Pons (tissue), 1 donor: ENCODE data around the gene CREBBP.

Source experiments
- DNase-seq: peaks from one replicate; pipeline ENCODE4 v3.0.0-alpha.2; 2016; ENCODE audit warnings: low spot score

CREBBP gene

DNA sequence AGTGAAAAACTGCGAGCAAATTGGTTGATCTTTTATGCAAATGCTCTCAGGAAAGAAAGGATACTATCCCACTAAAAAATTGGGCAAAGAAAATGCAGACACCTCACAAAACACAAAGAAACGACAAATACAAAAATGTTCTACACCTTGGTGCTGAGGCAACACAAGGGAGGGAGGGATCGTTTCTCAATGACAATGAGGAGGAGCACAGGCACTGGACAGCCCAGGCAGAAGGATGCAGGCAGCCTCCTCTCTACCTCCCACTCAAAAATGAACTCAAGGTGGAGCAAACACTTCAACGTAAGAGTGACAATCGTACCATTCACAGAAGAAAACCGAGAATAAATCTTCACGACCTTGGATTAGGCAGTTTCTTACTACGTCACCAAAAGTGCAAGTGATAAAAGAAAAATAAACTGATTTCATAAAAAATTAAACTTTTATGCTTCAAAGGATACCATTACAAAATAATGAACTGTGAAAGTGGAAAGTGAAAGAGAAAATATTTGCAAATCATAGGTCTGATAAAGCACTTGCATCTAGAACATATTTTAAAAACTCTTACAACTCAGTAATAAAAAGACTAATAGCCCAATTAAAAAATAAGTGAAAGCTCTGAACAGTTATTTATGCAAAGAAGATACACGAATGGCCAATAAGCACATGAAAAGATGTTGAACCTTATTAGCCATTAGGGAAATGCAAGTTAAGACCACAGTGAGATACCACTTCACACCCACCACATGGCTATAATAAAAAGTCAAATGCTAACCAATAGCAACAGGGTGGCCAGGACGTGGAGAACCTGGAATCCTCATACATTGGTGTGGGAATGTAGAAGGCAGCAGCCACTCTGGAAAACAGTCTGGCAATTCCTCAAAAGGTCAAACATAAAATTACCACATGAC is 82.4 kb downstream of the CREBBP start:
- DNase-seq = no peak

DNA sequence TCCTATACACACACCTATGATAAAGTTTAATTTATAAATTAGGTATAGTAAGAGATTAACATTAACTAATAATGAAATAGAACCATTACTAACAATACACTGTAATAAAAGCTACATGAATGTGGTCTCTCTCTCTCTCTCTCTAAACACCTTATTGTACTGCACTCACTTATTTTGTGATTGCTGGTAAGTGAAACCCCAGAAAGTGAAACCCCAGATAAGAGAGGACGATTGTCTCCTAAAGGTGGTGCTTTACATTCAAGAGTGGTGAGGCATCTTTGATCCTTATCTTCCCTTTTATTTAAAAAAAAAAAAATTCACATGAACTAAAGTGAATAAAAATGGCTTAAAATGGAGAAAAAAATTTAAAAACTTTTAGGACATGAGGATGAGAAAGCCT is 83.0 kb downstream of the CREBBP start:
- no peak for DNase-seq

DNA sequence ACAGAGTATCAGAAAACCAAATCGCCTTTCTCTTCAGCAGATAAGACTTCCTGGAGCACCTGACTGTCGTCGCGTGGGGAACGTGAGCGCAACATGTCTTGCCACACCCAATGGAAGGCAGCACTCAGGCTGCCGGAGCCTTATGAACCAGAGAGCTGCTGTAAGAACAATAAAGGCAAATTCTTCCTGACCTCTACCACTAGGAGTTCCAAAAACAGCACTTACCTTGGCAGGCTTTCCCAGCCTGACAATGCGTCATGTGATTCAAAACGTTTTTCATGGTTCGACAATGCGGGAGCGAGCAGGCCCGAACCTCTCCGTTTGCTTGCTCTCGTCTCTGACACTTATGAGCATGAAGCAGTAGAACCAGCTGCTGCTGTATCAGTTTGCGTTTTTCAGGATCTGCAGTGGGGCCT is 87.3 kb downstream of the CREBBP start:
- DNase-seq = peak; percentile 40

DNA sequence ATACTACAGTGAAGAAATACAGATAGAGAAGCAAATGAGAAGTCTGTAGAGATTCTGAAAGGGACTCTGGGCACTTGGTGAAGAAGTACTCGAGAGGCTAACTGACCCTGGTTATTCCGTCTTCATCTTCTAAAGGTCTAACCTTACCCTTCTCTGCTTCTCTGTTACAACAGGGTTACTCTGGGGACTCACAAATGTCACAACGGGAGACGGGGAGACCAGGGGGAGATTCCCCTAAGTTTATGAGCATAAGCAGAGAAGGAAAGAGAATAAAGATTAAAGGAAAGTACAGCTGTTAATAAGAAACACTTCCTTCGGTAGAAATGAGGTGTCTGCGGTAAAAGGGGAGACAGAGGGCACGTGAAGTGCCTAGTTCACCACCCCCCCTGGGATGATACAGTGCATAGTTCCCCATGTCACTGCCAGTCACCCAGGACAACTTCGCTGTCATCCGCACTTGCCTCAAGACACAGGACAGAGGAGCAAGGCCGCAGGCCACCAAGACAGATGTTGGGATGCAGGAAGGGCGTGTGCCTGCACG is 88.0 kb downstream of the CREBBP start:
- no peak for DNase-seq

DNA sequence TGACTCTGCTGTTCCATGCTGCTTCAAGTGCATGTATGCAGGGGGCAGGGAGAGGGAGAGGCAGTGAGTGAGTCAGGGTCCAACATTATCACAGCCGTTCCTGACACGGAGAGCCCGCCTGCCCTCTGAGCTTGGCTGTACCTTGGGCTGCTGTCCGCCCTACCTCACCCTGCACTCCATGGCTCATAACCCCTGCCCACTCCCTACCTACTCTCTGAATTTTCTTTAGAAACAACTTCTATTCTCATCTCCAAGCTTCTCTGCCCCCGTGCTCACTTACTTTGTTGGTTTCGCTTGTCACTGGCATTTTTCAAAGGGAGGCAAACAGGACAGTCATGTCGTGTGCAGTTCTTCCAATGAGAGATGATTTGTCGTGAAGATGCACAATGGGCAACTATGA is 88.8 kb downstream of the CREBBP start:
- no peak for DNase-seq

DNA sequence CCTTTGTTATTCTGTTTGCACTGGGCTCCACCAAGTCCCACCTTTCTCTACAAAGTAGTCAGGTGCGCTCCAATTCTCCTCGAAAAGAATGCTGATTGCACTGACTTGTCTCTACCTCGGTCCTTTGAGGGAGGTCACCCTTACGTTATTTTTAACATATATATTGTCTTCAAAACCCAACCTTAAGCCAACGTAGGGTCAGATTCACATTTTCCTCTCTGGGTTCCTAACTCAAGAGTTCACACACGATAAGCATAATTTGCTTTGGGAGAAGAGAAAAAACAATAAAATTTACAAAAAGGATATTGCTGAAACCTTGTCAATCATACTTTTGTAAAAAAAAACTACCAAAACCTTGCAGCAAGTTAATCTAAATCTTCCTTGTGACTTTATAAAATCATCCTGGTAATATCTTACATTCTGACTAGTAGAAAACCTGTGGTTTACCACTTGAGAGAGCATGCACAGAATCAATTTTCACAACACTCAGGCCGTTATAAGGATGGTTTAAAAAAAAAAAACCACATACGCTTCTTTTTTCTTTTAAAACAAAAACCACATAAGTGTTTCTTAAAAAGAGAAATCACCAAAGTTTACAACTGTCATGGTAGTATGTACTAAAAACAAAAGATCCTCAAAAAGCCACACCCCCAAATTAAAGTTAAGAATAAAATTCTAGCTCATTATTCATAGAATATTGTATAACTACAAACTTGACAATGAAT is 91.0 kb downstream of the CREBBP start:
- DNase-seq = no peak

DNA sequence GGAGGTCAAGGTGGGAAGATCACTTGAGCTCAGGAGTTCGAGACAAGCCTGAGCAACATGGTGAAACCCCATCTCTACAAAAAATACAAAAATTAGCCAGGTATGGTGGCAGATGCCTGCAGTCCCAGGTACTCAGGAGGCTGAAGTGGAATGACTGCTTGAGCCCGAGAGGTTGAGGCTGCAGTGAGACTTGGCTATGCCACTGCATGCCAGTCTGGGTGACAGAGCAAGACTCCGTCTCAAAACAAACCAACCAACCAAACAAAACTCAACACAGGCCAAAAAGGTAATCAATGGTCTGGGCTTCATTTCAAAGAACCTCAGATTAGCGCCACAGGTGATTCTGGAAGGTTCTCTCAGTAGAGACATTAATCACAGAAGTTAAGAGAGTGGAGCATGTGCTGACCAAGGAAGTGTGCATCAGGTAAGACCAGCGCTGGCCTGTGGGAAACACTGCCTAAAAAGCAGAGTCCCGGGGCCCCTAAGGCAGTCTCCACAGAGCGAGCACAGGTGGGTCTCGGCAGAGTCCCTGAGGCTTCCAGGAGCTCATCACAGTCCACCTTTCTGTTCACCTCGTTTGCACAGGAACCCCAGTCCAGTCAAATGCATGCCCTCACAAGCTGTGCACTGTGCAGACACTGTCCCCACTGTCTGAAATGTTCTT is 91.7 kb downstream of the CREBBP start:
- DNase-seq = no peak

DNA sequence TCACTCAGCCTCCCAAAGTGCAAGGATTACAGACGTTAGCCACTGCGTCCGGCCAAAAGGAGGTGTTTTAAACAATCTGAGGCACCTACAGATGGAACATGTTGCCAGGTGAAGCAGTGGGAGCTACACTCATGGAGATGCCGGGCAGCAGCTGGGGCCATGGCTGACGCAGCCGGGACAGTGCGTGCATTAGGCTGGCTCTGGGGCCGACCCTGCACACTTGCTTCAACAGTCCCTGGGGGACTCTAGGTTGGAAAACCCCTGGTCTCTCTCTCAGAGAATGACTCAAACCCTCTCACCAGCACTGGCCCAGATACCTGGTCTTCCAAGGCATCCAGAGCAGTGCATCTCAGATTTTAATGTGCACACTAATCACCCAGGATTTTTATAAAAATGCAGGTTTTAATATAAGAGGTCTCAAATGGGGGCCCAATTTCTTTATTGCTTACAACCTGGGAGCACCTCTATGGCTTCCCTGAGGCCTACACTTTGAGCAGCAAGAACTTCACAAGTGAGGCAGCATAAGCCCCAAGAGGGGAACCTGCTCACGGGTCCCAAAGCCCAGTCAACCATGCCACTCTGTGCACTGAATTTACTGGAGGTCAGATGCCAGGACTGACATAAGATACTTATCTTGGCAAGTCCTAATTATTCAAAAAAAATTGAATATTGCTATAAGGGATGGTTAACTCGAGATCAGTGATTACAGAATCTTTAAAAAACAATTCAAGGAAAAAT is 92.4 kb downstream of the CREBBP start:
- no peak for DNase-seq

DNA sequence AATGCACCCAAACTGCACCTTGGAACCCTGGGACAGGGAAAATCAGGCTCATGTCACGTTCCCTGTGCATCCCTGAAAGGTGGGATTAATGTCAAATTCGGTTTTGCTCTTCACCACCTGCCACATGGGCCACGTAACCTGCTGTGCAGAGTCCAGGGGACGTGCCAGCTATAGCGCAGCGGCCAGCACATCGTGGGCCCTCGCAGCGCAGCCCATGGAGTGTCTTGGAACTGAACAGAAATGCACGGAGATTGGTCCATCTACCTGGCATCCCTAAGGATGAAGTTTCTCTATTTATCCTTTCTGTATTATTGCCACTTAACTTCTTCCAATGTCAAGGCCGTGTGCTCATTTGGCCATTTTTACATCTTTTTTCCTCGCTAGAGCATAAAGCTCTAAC is 95.1 kb downstream of the CREBBP start:
- DNase-seq = no peak

DNA sequence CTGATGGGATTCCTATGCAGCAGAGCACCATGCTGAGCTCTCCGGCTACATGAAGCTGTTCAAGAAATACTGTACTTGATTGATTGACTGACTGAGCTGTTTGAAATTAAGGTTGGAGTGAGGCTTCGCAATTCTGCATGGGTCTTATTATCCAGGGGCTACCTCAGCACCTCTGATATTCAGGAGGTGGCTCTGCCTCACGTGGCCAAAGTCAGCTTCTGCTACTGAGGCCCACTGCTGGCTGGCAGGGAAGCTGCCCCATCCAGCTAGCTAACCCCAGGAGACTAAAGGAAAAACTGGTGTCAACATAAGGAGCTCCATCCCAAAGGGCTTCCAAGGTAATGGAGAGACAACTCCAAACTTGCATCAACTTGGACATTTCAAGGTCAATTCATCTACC is 97.0 kb downstream of the CREBBP start:
- no peak for DNase-seq

DNA sequence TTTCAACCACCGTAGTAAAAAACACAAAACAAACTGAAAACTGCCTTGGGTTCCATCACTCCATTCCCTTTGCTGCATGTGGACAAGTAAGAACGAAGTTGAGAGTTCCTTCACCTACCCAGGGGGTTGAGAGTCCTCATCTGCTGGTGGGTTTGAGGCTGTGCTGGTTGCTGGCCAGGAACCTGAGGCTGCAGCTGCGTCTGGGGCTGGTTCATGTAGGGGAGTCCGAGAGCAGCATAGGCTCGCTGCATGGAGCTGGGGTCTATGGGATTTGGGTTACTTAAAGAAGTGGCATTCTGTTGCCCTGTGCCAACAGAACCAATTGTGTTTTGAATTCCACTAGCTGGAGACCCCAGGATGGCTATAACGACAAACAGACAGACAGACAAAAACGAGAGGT is 97.9 kb downstream of the CREBBP start:
- DNase-seq = no peak

DNA sequence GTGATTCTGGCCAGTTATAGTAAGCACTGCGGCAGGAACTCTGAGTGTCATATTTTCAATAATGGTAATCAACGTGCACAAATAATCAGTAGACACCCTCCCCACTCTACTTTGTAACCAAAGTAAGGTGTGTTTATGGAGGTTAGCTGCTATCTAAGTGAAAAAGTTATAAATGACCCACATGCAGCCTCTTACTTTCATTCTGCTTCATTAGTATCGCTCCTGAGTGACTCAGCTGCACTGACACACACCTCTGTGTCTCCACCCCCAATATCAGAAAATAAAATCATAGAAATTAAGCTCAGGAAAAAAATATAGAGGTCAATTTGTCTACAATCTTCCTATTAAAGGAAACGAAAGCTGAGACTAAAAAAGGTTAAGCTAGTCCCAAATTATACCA is 99.1 kb downstream of the CREBBP start:
- no peak for DNase-seq

DNA sequence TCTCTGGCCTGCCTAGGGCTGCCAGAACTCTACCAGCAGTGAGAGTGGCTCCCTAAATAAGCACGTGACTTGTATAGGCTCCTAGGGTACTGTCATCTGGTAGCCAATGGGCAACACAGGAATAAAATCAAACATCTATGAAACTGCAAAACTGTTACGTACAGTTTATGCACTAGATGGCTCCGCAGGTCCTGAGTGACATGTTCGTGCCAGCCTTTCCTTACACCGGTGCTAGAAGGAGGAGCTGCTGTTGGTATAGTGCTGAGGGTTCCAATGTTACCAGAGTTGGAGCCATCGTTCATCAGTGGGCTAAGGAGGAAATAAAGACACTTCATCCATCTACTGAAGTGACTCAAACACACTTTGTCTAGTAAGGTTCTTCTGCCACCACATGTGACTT is 99.9 kb downstream of the CREBBP start:
- DNase-seq = no peak

DNA sequence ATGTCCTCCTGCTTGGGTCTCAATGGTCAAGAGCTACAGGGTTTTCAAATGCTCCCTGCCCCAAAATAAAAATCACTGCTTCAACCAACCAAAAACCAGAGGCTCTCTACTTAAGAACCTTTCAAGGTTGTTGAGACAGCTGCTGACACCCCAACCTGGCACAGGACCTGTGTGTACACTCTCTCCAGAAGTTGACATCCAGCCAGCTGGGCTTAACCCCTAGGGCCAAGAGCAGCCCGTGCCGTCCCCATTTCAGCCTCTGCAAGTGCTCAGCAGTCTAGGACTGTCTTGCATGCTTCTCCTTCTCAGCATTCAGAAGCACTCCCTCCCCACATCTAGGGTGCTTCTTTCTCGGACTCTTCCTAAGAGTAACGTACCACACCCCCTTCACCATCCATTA is 104.2 kb downstream of the CREBBP start:
- no peak for DNase-seq

DNA sequence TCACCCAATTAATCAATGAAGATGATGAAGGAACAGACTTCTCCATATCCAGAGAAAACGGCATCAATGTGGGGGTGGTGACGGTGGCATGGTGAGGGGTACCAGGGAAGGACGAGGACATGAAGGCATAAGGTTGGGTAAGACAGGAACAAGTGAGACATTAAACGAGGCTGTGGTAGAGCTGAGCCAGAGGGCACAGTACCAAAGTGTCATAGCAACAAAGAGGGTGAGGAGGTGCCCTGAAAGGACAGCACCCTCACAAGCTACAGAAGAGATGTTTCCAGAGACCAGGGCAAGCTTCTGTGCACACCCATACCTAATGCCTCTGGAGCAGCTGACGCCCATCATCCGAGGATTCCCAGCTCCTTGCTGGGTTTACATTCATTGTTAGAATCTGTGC is 105.7 kb downstream of the CREBBP start:
- no peak for DNase-seq

DNA sequence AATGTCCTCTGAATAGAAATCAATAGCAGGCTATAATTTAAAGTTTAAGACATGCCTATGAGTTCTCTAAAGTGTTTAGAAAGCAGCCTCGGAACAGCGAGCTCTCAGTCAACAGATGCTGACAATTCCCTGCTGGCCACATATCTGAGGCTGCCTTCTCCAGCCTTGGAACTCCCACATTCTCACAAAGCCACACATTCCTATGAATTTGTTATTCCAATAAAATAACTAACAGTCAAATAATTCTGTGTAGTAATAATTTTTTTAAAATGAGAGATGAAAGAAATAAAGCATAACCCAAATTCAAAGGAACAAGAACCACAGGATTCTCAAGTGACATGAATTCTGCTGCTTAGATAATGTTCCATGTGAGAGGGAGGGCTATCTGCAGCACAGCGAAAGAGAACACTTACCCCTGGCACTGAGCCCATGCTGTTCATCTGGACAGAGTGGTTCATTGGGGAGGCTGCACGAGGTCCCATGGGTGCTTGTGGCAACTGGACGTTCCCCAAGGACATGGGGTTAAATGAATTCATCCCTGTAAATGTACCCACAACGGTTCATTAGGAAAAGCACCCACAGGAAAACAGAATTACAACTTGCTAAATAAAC is 106.3 kb downstream of the CREBBP start:
- peak; percentile 56 for DNase-seq

DNA sequence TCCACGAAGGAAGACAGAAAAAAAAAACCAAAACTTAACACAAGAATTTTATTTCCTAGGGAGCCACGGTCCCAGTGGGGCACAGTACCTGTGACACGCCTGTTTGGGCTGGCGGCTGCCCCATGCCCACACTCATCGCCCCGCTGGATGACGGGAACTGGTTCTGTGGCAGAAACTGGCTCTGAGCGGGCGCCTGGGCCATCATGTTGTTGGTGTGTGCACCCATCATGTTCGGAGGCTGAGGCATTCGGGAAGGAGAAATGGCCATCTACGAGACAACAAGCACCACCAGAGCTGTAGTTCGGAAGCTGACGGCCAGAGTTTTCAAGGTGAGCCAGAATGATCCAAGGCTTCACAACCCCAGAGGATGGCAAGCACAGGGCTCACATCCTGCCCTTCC is 106.8 kb downstream of the CREBBP start:
- DNase-seq = no peak

DNA sequence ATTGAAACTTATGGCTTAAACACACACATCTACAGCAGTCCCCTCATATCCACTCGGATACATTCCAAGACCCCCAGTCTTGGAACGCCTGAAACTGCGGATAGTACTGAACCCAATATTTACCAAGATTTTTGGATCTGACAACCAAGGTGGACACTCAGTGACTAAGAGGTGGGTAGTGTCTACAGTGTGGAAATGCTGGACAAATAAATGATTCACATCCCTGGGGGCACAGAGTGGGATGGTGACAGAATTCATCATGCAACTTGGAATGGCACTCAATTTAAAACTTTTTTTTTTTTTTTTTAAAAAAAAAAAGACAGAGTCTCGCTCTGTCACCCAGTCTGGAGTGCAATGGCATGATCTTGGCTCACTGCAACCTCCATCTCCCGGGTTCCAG is 109.0 kb downstream of the CREBBP start:
- no peak for DNase-seq

DNA sequence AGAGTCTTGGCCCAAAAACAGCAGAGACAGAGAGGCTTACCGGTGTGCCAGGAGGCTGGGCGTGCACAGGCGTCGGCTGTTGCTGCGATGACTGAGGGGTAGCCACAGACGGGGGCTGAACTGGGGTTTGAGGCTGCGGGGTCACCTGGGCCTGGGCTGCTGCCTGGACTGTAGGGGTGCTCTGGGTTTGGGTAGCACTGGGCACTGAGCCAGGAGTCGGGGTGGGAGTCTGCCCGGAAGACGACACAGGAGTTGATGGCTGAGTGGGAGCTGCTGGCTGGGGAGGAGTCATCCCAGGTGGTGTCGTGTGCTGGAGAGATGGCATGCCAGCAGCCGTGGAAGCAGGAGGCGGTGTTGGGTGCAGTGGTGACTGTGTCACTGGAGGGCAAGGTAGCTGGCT is 110.0 kb downstream of the CREBBP start:
- no peak for DNase-seq

DNA sequence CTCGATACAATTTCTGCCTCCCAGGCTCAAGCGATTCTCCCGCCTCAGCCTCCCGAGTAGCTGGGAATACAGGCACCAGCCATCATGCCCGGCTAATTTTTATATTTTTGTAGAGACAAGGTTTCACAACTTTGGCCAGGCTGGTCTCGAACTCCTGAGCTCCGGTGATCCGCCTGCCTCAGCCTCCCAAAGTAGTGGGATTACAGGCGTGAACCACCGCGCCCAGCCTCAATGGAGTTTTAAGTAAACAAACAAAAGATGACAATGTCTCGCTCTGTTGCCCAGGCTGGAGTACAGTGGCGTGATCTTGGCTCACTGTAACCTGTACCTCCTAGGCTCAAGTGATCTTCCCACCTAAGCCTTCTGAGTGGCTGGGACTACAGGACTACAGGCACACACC is 110.6 kb downstream of the CREBBP start:
- DNase-seq = no peak

DNA sequence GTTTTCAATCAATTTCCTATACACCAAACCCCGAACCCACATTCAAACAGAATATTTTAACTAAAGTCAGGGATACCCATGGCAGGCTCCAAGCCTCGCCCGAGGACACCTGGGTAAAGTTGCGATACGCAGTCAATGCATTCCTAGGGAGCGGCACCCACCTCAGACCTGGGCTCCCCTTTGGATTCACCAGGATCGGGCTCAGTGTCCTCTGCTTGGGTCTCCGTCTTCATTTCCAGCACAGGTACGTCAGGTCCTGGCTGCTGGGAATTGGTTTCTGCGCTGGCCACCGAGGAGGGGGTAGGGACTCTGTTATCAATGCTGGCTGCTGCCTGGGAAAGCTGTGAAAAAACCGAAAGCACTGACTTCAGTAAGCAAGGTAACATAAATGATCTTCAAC is 111.5 kb downstream of the CREBBP start:
- no peak for DNase-seq
